Keratinocyte (primary cell): ENCODE measurements around the gene INAFM1. TPM values are rescaled to one million over a fixed set of nuclear protein-coding genes. Genes with fewer than 3 reads are reported as not detected.

Source experiments
- DNase-seq: peaks from one replicate; pipeline ENCODE4 v3.0.0-alpha.2; 2011; ENCODE audit warnings: low read depth, missing footprints, low spot score
- FAIRE-seq: peaks from 2 replicates; lab custom pipeline; 2011; peaks lifted over from hg19 to GRCh38; lab: Jason Lieb, UNC
- H2AFZ ChIP-seq: 2 replicates; pipeline ENCODE4 v1.6.0; 2012; ENCODE audit warnings: low read length, control low read depth, inconsistent platforms; ENCODE audit not compliant: control insufficient read depth
- H3K27ac ChIP-seq: 2 replicates; pipeline ENCODE4 v1.5.1; 2011; ENCODE audit warnings: low read length; ENCODE audit not compliant: control insufficient read depth, insufficient read depth
- H3K27me3 ChIP-seq: 3 replicates; pipeline ENCODE4 v1.6.0; 2011; ENCODE audit warnings: low read length; ENCODE audit not compliant: control insufficient read depth, insufficient read depth; ENCODE audit errors: extremely low read depth
- H3K36me3 ChIP-seq, 2 experiments: 2 replicates in 1 of 2; 3 replicates in 1 of 2; pipeline ENCODE4 v1.5.1; 2011; ENCODE audit warnings: low read length in 2 of 2, mild to moderate bottlenecking in 1 of 2; ENCODE audit not compliant: control insufficient read depth in 2 of 2, insufficient read depth in 2 of 2; ENCODE audit errors: extremely low read depth in 1 of 2
- H3K4me1 ChIP-seq: 3 replicates; pipeline ENCODE4 v1.5.1; 2011; ENCODE audit warnings: low read length; ENCODE audit not compliant: control insufficient read depth, insufficient read depth; ENCODE audit errors: extremely low read depth
- H3K4me2 ChIP-seq: 3 replicates; pipeline ENCODE4 v1.6.0; 2011; ENCODE audit warnings: low read depth, low read length; ENCODE audit not compliant: control insufficient read depth, insufficient read depth; ENCODE audit errors: extremely low read depth
- H3K4me3 ChIP-seq, 3 experiments: fragments of 200-600 bp in 1 of 3; sonication (generic) in 1 of 3; 2 replicates in 2 of 3; 3 replicates in 1 of 3; pipeline ENCODE4 v1.5.1; 2011 to 2016; ENCODE audit warnings: low read length in 3 of 3, mild to moderate bottlenecking in 3 of 3, control low read depth in 2 of 3, inconsistent platforms in 1 of 3, low read depth in 1 of 3, mixed read lengths in 1 of 3, mixed run types in 1 of 3, moderate library complexity in 1 of 3; ENCODE audit not compliant: control insufficient read depth in 2 of 3, insufficient read depth in 2 of 3; ENCODE audit errors: extremely low read depth in 1 of 3
- H3K79me2 ChIP-seq: 2 replicates; pipeline ENCODE4 v1.6.0; 2012; ENCODE audit warnings: low read length; ENCODE audit not compliant: control insufficient read depth, insufficient read depth
- H3K9ac ChIP-seq: 3 replicates; pipeline ENCODE4 v1.6.0; 2011; ENCODE audit warnings: low read length; ENCODE audit not compliant: control insufficient read depth, insufficient read depth; ENCODE audit errors: extremely low read depth
- H3K9me1 ChIP-seq: 3 replicates; pipeline ENCODE4 v1.6.0; 2011; ENCODE audit warnings: low read length; ENCODE audit not compliant: control insufficient read depth, insufficient read depth; ENCODE audit errors: extremely low read depth
- H3K9me3 ChIP-seq: 2 replicates; pipeline ENCODE4 v1.5.1; 2012; ENCODE audit warnings: low read depth, low read length; ENCODE audit not compliant: control insufficient read depth
- H4K20me1 ChIP-seq: 3 replicates; pipeline ENCODE4 v1.6.0; 2011; ENCODE audit warnings: low read length; ENCODE audit not compliant: control insufficient read depth, insufficient read depth; ENCODE audit errors: extremely low read depth
- EZH2 ChIP-seq: IDR thresholded peaks from one replicate; pipeline ENCODE4 v1.6.1; 2012; ENCODE audit warnings: inconsistent platforms, mild to moderate bottlenecking, low read length, moderate library complexity
- dilution Hi-C: fragments of 300-500 bp; cut with MboI; formaldehyde crosslinking; loops from one replicate; pipeline ENCODE4 v1.7.0; 2020; ENCODE audit warnings: low sequenced_read_pairs; ENCODE audit not compliant: extremely low pct_ligation_motif_present
- polyA plus RNA-seq, 5 experiments: library from polyadenylated mRNA; depleted of rRNA in 3 of 5; stranded (reverse) in 3 of 5; stranded (forward) in 1 of 5; unstranded in 1 of 5; fragments of >200 nt; gene quantifications; 1 replicate in 1 of 5; 2 replicates in 3 of 5; 3 replicates in 1 of 5; pipeline versions ENCODE4 v1.2.1 to v1.2.3, GENCODE V29; 2011 to 2012; ENCODE audit warnings: missing spikeins in 2 of 5, low read depth in 1 of 5, low replicate concordance in 1 of 5
- TF ChIP-seq, protein P1 (sequence below), 3 experiments: IDR thresholded peaks in 1 of 3; conservative IDR thresholded peaks in 1 of 3; optimal IDR thresholded peaks in 1 of 3; 2 replicates in 2 of 3; 3 replicates in 1 of 3; pipeline versions ENCODE3 to v1.5.1; 2011; ENCODE audit warnings: low read length in 3 of 3, mild to moderate bottlenecking in 3 of 3, moderate library complexity in 2 of 3, control low read depth in 1 of 3, inconsistent platforms in 1 of 3; ENCODE audit not compliant: insufficient read depth in 2 of 3; ENCODE audit errors: extremely low read depth in 1 of 3

Gene INAFM1
- polyA plus RNA-seq, 1 donor (not counting 4 experiments of a cell fraction or from before 2014, with no cell fraction given), result 0.35 TPM

DNA sequence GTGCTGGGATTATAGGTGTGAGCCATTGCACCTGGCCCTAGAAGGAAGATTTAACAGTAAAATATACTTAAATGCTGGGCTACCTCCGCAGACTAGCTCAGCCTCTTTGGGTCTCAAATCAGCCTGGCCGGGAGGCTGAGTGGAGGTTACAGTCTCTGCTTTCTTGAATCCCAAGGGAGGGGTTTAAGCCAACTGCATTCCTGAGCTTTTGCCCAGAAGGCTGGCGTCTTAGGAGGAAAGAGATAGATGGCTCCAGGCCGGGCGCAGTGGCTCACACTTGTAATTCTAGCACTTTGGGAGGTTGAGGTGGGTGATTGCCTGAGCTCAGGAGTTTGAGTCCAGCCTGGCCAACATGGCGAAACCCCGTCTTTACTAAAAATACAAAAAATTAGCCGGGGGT is 34.4 kb downstream of the INAFM1 start:
- no peak for FAIRE-seq
- no peaks in the 10 kb centered on the region for H3K9me3 ChIP-seq
- H3K4me3 ChIP-seq, result no peak overlapping the region
- dilution Hi-C loops, result no loop called here
- H3K27me3 ChIP-seq, result peaks cover 3% of the 10 kb centered on the region
- no peak overlapping the region for H3K27ac ChIP-seq
- no peaks in the 10 kb centered on the region for H3K9me1 ChIP-seq
- TF ChIP-seq, protein P1, sequence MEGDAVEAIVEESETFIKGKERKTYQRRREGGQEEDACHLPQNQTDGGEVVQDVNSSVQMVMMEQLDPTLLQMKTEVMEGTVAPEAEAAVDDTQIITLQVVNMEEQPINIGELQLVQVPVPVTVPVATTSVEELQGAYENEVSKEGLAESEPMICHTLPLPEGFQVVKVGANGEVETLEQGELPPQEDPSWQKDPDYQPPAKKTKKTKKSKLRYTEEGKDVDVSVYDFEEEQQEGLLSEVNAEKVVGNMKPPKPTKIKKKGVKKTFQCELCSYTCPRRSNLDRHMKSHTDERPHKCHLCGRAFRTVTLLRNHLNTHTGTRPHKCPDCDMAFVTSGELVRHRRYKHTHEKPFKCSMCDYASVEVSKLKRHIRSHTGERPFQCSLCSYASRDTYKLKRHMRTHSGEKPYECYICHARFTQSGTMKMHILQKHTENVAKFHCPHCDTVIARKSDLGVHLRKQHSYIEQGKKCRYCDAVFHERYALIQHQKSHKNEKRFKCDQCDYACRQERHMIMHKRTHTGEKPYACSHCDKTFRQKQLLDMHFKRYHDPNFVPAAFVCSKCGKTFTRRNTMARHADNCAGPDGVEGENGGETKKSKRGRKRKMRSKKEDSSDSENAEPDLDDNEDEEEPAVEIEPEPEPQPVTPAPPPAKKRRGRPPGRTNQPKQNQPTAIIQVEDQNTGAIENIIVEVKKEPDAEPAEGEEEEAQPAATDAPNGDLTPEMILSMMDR (optimal IDR thresholded peaks at IDR 0.05 in 1 of 3, IDR thresholded peaks at IDR 0.05 in 1 of 3, conservative IDR thresholded peaks at IDR 0.05 in 1 of 3; ENCODE audit: extremely low read depth in 1 of 3, insufficient read depth in 2 of 3, low read length in 3 of 3), result no peak
- no peak for TF ChIP-seq EZH2
- no peak overlapping the region for H2AFZ ChIP-seq
- no peak overlapping the region for H3K9ac ChIP-seq
- H4K20me1 ChIP-seq, result no peaks in the 10 kb centered on the region
- no peaks in the 10 kb centered on the region for H3K79me2 ChIP-seq
- no peaks in the 10 kb centered on the region for H3K36me3 ChIP-seq
- H3K4me2 ChIP-seq, result no peak overlapping the region
- DNase-seq, result no peak
- H3K4me1 ChIP-seq, result peaks cover 3% of the 10 kb centered on the region

- H3K27ac ChIP-seq, result no peak within 1 kb of the TSS
- no peak within 1 kb of the TSS for H3K4me3 ChIP-seq
- H3K27me3 ChIP-seq, result peaks cover 3% of the 10 kb centered on the region
- TF ChIP-seq, protein P1 (optimal IDR thresholded peaks at IDR 0.05 in 1 of 3, IDR thresholded peaks at IDR 0.05 in 1 of 3, conservative IDR thresholded peaks at IDR 0.05 in 1 of 3; ENCODE audit: extremely low read depth in 1 of 3, insufficient read depth in 2 of 3, low read length in 3 of 3), result no peak
- TF ChIP-seq EZH2, result no peak
- H3K79me2 ChIP-seq, result no peaks in the 10 kb centered on the region
- H3K4me1 ChIP-seq, result peaks cover 3% of the 10 kb centered on the region
- H3K36me3 ChIP-seq, result no peaks in the 10 kb centered on the region
- H4K20me1 ChIP-seq, result no peaks in the 10 kb centered on the region
- dilution Hi-C loops, result no loop called here
- H2AFZ ChIP-seq, result no peak within 1 kb of the TSS
- no peak within 1 kb of the TSS for H3K9ac ChIP-seq
- no peaks in the 10 kb centered on the region for H3K9me1 ChIP-seq
- FAIRE-seq (no peak), DNase-seq (no peak)
- H3K9me3 ChIP-seq, result no peaks in the 10 kb centered on the region
- H3K4me2 ChIP-seq, result no peak within 1 kb of the TSS
Measured at GRCh38 chr19:47309608-47310007, 34.9 kb downstream of the INAFM1 start, which contains the start of gene C5AR1. TSS of gene C5AR1 (plus strand) at chr19:47309861. CDS start at chr19:47309896, 35 bp downstream.
